Stimulated activated CD4-positive, alpha-beta T cell treated with anti-CD3 and anti-CD28 coated beads, Interleukin-12 subunit alpha, Interleukin-12 subunit beta, amount 100 ng/mL, for 24 hours (primary cell): ENCODE results near the gene PKHD1.

Experiments
- DNase-seq, 2 experiments: peaks; one replicate each; pipeline ENCODE4 v3.0.0-alpha.2; 2020; ENCODE audit warnings: low read depth in 2 of 2

The PKHD1 gene

GRCh38 chr6:51792273-51793030 lies 295.0 kb downstream of the PKHD1 start:
- DNase-seq = no peak

GRCh38 chr6:51790946-51791345 lies 296.5 kb downstream of the PKHD1 start:
- DNase-seq = no peak

- no peak for DNase-seq
Observed at GRCh38 chr6:51788121-51788520, 299.3 kb downstream of the PKHD1 start.

GRCh38 chr6:51778666-51779065 lies 308.7 kb downstream of the PKHD1 start:
- no peak for DNase-seq

GRCh38 chr6:51777618-51778017 lies 309.8 kb downstream of the PKHD1 start:
- DNase-seq = no peak

- no peak for DNase-seq
Observed at GRCh38 chr6:51775942-51776860, 311.2 kb downstream of the PKHD1 start.

- DNase-seq = no peak
Observed at GRCh38 chr6:51768087-51768486, 319.3 kb downstream of the PKHD1 start.

GRCh38 chr6:51765230-51765629 lies 322.2 kb downstream of the PKHD1 start:
- DNase-seq = no peak

GRCh38 chr6:51753635-51754034 lies 333.8 kb downstream of the PKHD1 start:
- DNase-seq = no peak

- no peak for DNase-seq
Observed at GRCh38 chr6:51743999-51744398, 343.4 kb downstream of the PKHD1 start.

GRCh38 chr6:51740658-51741057 lies 346.8 kb downstream of the PKHD1 start:
- DNase-seq = no peak

GRCh38 chr6:51738614-51739013 lies 348.8 kb downstream of the PKHD1 start:
- DNase-seq = no peak

- DNase-seq = no peak
Observed at GRCh38 chr6:51737580-51738360, 349.6 kb downstream of the PKHD1 start.

GRCh38 chr6:51725155-51725554 lies 362.3 kb downstream of the PKHD1 start:
- DNase-seq = no peak

GRCh38 chr6:51720327-51720726 lies 367.1 kb downstream of the PKHD1 start:
- DNase-seq = no peak

- DNase-seq = no peak
Observed at GRCh38 chr6:51719297-51719696, 368.1 kb downstream of the PKHD1 start.

GRCh38 chr6:51718533-51718932 lies 368.9 kb downstream of the PKHD1 start:
- DNase-seq = no peak

- DNase-seq = no peak
Observed at GRCh38 chr6:51717477-51717876, 369.9 kb downstream of the PKHD1 start.

GRCh38 chr6:51711876-51712275 lies 375.5 kb downstream of the PKHD1 start:
- DNase-seq = no peak

- no peak for DNase-seq
Observed at GRCh38 chr6:51706086-51706485, 381.3 kb downstream of the PKHD1 start.

GRCh38 chr6:51704932-51705540 lies 382.4 kb downstream of the PKHD1 start:
- no peak for DNase-seq

- DNase-seq = no peak
Observed at GRCh38 chr6:51702851-51703250, 384.6 kb downstream of the PKHD1 start.
